ENCODE measurements around the gene AOC1.

- no peak for TF ChIP-seq TAF1 (IDR thresholded peaks at IDR 0.05; ENCODE audit: low read depth)
- TF ChIP-seq, protein P1, sequence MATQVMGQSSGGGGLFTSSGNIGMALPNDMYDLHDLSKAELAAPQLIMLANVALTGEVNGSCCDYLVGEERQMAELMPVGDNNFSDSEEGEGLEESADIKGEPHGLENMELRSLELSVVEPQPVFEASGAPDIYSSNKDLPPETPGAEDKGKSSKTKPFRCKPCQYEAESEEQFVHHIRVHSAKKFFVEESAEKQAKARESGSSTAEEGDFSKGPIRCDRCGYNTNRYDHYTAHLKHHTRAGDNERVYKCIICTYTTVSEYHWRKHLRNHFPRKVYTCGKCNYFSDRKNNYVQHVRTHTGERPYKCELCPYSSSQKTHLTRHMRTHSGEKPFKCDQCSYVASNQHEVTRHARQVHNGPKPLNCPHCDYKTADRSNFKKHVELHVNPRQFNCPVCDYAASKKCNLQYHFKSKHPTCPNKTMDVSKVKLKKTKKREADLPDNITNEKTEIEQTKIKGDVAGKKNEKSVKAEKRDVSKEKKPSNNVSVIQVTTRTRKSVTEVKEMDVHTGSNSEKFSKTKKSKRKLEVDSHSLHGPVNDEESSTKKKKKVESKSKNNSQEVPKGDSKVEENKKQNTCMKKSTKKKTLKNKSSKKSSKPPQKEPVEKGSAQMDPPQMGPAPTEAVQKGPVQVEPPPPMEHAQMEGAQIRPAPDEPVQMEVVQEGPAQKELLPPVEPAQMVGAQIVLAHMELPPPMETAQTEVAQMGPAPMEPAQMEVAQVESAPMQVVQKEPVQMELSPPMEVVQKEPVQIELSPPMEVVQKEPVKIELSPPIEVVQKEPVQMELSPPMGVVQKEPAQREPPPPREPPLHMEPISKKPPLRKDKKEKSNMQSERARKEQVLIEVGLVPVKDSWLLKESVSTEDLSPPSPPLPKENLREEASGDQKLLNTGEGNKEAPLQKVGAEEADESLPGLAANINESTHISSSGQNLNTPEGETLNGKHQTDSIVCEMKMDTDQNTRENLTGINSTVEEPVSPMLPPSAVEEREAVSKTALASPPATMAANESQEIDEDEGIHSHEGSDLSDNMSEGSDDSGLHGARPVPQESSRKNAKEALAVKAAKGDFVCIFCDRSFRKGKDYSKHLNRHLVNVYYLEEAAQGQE (IDR thresholded peaks at IDR 0.05; ENCODE audit: borderline replicate concordance): no peak
- TF ChIP-seq, protein P2, sequence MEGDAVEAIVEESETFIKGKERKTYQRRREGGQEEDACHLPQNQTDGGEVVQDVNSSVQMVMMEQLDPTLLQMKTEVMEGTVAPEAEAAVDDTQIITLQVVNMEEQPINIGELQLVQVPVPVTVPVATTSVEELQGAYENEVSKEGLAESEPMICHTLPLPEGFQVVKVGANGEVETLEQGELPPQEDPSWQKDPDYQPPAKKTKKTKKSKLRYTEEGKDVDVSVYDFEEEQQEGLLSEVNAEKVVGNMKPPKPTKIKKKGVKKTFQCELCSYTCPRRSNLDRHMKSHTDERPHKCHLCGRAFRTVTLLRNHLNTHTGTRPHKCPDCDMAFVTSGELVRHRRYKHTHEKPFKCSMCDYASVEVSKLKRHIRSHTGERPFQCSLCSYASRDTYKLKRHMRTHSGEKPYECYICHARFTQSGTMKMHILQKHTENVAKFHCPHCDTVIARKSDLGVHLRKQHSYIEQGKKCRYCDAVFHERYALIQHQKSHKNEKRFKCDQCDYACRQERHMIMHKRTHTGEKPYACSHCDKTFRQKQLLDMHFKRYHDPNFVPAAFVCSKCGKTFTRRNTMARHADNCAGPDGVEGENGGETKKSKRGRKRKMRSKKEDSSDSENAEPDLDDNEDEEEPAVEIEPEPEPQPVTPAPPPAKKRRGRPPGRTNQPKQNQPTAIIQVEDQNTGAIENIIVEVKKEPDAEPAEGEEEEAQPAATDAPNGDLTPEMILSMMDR (IDR thresholded peaks at IDR 0.05; ENCODE audit: poor library complexity, severe bottlenecking): no peak
- no peak for TF ChIP-seq SMC3 (conservative IDR thresholded peaks at IDR 0.05; ENCODE audit: poor library complexity)
- TF ChIP-seq EZH2 (IDR thresholded peaks at IDR 0.05; ENCODE audit: borderline replicate concordance, insufficient read depth, low read length, poor library complexity, severe bottlenecking): no peak
- TF ChIP-seq EP300 (conservative IDR thresholded peaks at IDR 0.05; ENCODE audit: poor library complexity, severe bottlenecking): no peak
- no peak for TF ChIP-seq POLR2AphosphoS5 (IDR thresholded peaks at IDR 0.05)
Observed at GRCh38 chr7:150828384-150828783, 23.9 kb upstream of the AOC1 start.
